Activated B cell treated with CpG ODN at 0.5 μM for 24 hours (primary cell): ENCODE data around the gene MCC. TPM values are rescaled to one million over a fixed set of nuclear protein-coding genes. Genes with fewer than 3 reads are reported as not detected.

Experiments used
- ATAC-seq: fragments of 200-7000 bp; cut with Tn5 transposase; one replicate; pipeline ENCODE4 v1.10.0; 2021; ENCODE audit warnings: low read depth, mild to moderate bottlenecking, moderate library complexity
- CTCF ChIA-PET: fragments of 350-600 bp; sonication (Branson Sonifier 250); formaldehyde crosslinking; loops from one replicate; lab custom pipeline; 2021; ENCODE audit warnings: antibody characterized with exemption; lab: Charles Lee
- POLR2A ChIA-PET: fragments of 350-600 bp; sonication (Branson Sonifier 250); formaldehyde crosslinking; loops from one replicate; lab custom pipeline; 2021; ENCODE audit warnings: antibody characterized with exemption; lab: Charles Lee
- DNase-seq: peaks from one replicate; pipeline ENCODE4 v3.0.0; 2022
- H3K27ac Mint-ChIP-seq: one replicate; pipeline ENCODE4 v1.8.0; 2020; ENCODE audit warnings: mixed read lengths
- H3K27me3 Mint-ChIP-seq: one replicate; pipeline ENCODE4 v1.8.0; 2021; ENCODE audit warnings: mixed read lengths
- H3K36me3 Mint-ChIP-seq: one replicate; pipeline ENCODE4 v1.8.0; 2021; ENCODE audit warnings: low read depth, mixed read lengths
- H3K4me1 Mint-ChIP-seq: one replicate; pipeline ENCODE4 v1.8.0; 2021; ENCODE audit warnings: mixed read lengths
- H3K4me3 Mint-ChIP-seq: one replicate; pipeline ENCODE4 v1.8.0; 2020; ENCODE audit warnings: mild to moderate bottlenecking, mixed read lengths
- H3K9me3 Mint-ChIP-seq: one replicate; pipeline ENCODE4 v1.8.0; 2020; ENCODE audit warnings: mixed read lengths
- intact Hi-C: fragments of 100-400 bp; cut with micrococcal nuclease; formaldehyde crosslinking; loops from one replicate; pipeline ENCODE4 v1.15.1; 2024
- total RNA-seq: library from RNA; stranded (reverse); gene quantifications from 2 replicates; pipeline ENCODE4 v1.2.3, GENCODE V29; 2022
- TF ChIP-seq, protein P1 (sequence below): fragments of 200-600 bp; IDR thresholded peaks from one replicate; pipeline ENCODE4 v1.8.0; 2022; ENCODE audit warnings: antibody characterized with exemption, mild to moderate bottlenecking

Gene MCC
- total RNA-seq, 1 donor from 2014 or later, result 0.22 TPM

DNA sequence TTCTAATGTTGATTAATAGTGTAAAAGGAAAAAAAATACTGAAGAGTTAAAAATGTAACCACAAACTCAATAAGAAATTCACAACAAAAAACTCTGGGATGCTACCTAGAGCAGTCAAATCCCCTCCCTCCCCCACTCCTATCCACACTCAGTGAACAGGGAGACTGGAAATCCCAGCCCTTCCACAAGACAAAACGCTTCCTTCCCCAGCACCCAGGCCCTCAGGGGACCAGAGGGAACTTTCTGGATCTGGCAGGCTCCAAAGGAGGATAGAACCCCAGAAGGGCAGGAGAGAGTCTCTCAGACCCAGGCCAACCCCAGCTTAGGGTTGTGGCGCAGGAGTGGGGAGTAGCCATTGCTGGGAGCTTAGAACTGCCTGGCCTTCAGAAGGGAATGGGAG lies 456.7 kb downstream of the MCC start:
- H3K27ac Mint-ChIP-seq, result no peak overlapping the region
- POLR2A ChIA-PET, result interaction anchor here (0.7 kb wide), 1 partner anchor 26 kb away, joined by 11 read pairs; no protein-coding TSS in a partner anchor

DNA sequence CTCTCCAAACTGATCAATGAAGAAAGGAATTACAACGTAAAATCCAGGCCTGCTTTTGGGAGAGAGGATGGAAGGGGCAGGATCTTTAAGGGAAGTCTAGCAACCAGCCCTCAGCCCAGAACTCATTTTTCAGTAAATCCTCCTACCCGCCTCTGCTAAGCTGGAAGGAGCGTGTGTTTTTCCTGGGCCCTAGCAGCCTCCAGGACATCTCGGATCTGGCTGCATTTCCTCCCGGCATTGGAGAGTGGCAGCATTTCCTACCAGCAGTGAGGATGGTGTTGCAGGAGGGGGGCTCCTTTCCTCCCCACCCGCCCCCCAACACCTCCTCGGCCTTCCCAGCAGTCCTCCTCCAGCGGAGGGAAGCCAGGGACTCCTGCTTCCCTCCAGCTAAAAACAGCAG lies 457.1 kb downstream of the MCC start:
- no peak overlapping the region for H3K27ac Mint-ChIP-seq
- ATAC-seq (no peak), DNase-seq (no peak)
- peaks cover 14% of the 10 kb centered on the region for H3K36me3 Mint-ChIP-seq
- no peaks in the 10 kb centered on the region for H3K4me1 Mint-ChIP-seq
- H3K4me3 Mint-ChIP-seq, result no peak overlapping the region
- POLR2A ChIA-PET, result no interaction called here
- CTCF ChIA-PET, result no interaction called here
- H3K27me3 Mint-ChIP-seq, result no peaks in the 10 kb centered on the region
- TF ChIP-seq, protein P1, sequence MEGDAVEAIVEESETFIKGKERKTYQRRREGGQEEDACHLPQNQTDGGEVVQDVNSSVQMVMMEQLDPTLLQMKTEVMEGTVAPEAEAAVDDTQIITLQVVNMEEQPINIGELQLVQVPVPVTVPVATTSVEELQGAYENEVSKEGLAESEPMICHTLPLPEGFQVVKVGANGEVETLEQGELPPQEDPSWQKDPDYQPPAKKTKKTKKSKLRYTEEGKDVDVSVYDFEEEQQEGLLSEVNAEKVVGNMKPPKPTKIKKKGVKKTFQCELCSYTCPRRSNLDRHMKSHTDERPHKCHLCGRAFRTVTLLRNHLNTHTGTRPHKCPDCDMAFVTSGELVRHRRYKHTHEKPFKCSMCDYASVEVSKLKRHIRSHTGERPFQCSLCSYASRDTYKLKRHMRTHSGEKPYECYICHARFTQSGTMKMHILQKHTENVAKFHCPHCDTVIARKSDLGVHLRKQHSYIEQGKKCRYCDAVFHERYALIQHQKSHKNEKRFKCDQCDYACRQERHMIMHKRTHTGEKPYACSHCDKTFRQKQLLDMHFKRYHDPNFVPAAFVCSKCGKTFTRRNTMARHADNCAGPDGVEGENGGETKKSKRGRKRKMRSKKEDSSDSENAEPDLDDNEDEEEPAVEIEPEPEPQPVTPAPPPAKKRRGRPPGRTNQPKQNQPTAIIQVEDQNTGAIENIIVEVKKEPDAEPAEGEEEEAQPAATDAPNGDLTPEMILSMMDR, result no peak
- H3K9me3 Mint-ChIP-seq, result no peaks in the 10 kb centered on the region
- intact Hi-C loops, result no loop called here

More for the DNA sequence above, 456.7 kb downstream of the MCC start:
- Mint-ChIP-seq H3K27me3 (no peaks in the 10 kb centered on the region), H3K4me1 (no peaks in the 10 kb centered on the region), H3K4me3 (no peak overlapping the region), H3K9me3 (no peaks in the 10 kb centered on the region), H3K36me3 (peaks cover 11% of the 10 kb centered on the region)
- ATAC-seq (no peak), DNase-seq (no peak)
- CTCF ChIA-PET, result no interaction called here
- TF ChIP-seq, protein P1, result no peak
- intact Hi-C loops, result no loop called here

GRCh38 chr5:113029614-113030013 lies 458.6 kb downstream of the MCC start:
- intact Hi-C loops, result no loop called here
- H3K4me3 Mint-ChIP-seq, result no peak overlapping the region
- no peaks in the 10 kb centered on the region for H3K27me3 Mint-ChIP-seq
- H3K9me3 Mint-ChIP-seq, result no peaks in the 10 kb centered on the region
- ChIA-PET CTCF (no interaction called here), POLR2A (no interaction called here)
- H3K36me3 Mint-ChIP-seq, result peaks cover 16% of the 10 kb centered on the region
- DNase-seq, result no peak
- no peaks in the 10 kb centered on the region for H3K4me1 Mint-ChIP-seq
- TF ChIP-seq, protein P1, result no peak
- no peak for ATAC-seq
- no peak overlapping the region for H3K27ac Mint-ChIP-seq

GRCh38 chr5:113027431-113027830 lies 460.8 kb downstream of the MCC start:
- ChIA-PET POLR2A (no interaction called here), CTCF (no interaction called here)
- no peak for ATAC-seq
- no peaks in the 10 kb centered on the region for H3K27me3 Mint-ChIP-seq
- H3K36me3 Mint-ChIP-seq, result peaks cover 23% of the 10 kb centered on the region
- TF ChIP-seq, protein P1, result no peak
- H3K9me3 Mint-ChIP-seq, result no peaks in the 10 kb centered on the region
- peaks cover 11% of the 10 kb centered on the region for H3K4me1 Mint-ChIP-seq
- DNase-seq, result no peak
- H3K27ac Mint-ChIP-seq, result no peak overlapping the region
- no peak overlapping the region for H3K4me3 Mint-ChIP-seq
- intact Hi-C loops, result no loop called here

DNA sequence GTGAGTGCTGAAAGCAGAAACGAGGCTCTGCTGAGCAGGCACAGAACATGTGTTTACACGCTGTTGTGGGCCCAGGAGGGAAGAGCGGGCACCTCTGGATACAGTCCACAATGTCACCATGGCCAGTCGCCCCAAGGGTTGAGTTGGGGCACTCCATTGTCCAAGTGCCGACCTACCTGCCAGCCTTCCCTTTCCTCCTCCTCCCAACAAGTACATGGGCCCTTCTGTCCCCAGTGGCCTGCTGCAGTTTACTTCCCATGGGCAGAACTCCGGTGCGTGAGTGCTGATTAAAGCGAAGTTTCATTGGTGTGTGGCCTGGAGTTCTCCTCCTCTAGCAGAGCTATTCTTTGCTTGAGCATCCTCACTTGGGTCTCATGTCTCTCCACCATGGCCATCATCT lies 461.2 kb downstream of the MCC start:
- no peaks in the 10 kb centered on the region for H3K27me3 Mint-ChIP-seq
- peaks cover 23% of the 10 kb centered on the region for H3K36me3 Mint-ChIP-seq
- intact Hi-C loops, result no loop called here
- DNase-seq, result no peak
- no peak overlapping the region for H3K27ac Mint-ChIP-seq
- no peaks in the 10 kb centered on the region for H3K9me3 Mint-ChIP-seq
- ChIA-PET POLR2A (no interaction called here), CTCF (no interaction called here)
- no peak overlapping the region for H3K4me3 Mint-ChIP-seq
- H3K4me1 Mint-ChIP-seq, result peaks cover 15% of the 10 kb centered on the region
- TF ChIP-seq, protein P1, result no peak
- ATAC-seq, result no peak
